ENCODE measurements around the gene ABHD2. TPM values are rescaled to one million over a fixed set of nuclear protein-coding genes. Genes with fewer than 3 reads are reported as not detected.
A peak's percentile ranks its signal among the peaks of the same experiment; 100 is the strongest.

ABHD2 gene
- total RNA-seq, 4 donors from 2014 or later: 49.8 to 82.3 (median 72.1) TPM

DNA sequence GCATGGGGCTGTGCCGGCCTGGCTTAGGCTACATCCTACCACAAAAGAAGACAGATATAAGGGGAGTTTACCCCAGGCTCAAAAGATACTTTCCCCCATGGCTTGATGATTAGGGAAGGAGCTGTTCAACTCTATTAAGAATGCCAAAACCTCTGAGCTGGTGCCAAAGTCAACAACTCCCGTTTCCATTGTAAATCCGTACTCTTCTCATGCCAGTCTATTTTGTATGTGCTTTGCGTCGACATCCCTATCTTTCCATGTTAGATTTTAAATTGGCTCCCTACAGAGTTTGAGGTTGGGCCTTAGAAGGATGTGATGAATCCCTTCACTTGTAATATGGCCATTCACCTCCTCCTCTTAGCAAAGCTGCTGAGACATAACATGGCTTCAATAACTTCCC, 86.2 kb downstream of the ABHD2 start:
- H3K4me1 ChIP-seq: peaks cover 11 to 41% (median 28%) of the 10 kb centered on the region in 4 donors
- intact Hi-C loops (cut with DNase I): loop anchor here (5.0 kb wide), 1 partner anchor 42 kb away; no protein-coding TSS in a partner anchor
- H3K27me3 ChIP-seq: no peaks in the 10 kb centered on the region
- H3K4me3 ChIP-seq: no peak overlapping the region
- peak overlapping the region in 1 of 4 donors; percentile 17 for H3K27ac ChIP-seq (replicated peaks in 1 of 4)
- TF ChIP-seq EP300 (IDR thresholded peaks at IDR 0.05) (no peak), POLR2AphosphoS5 (IDR thresholded peaks at IDR 0.05) (no peak), POLR2A (IDR thresholded peaks at IDR 0.05; ENCODE audit: low read depth) (no peak), CTCF (IDR thresholded peaks at IDR 0.05) (no peak)
- H3K36me3 ChIP-seq: peaks cover 12 to 48% (median 40%) of the 10 kb centered on the region in 4 donors
- 62% methylated on average over 5 of the region's 5 CpGs for WGBS
- DNase-seq (ENCODE audit: extremely low spot score): no peak
- no peaks in the 10 kb centered on the region for H3K9me3 ChIP-seq

DNA sequence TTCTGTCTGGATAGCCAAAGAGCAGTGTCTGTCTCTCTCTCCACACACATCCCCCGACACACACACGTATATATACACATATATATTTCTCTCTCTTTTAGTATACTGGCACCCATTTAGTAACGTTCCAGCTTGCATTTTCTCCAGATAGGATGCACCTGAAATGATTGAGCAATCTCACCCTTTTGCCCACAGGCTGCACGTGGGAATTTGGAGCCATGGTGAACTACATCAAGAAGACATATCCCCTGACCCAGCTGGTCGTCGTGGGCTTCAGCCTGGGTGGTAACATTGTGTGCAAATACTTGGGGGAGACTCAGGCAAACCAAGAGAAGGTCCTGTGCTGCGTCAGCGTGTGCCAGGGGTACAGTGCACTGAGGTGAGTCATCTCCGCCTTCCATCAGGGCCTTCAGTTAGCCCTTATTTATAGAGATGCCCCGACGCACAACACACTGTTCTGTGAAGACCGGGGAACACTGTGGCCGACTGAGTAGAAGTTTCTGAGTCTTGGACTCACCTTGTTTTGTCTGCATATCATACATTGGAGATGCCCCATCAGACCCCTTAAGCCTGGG, 87.4 kb downstream of the ABHD2 start:
- no peak for DNase-seq (ENCODE audit: extremely low spot score)
- no peaks in the 10 kb centered on the region for H3K27me3 ChIP-seq
- WGBS: 85% methylated on average over 13 of the region's 13 CpGs
- H3K9me3 ChIP-seq: no peaks in the 10 kb centered on the region
- peaks cover 12 to 61% (median 47%) of the 10 kb centered on the region in 4 donors for H3K36me3 ChIP-seq
- peaks cover 11 to 50% (median 28%) of the 10 kb centered on the region in 4 donors for H3K4me1 ChIP-seq
- TF ChIP-seq POLR2AphosphoS5 (IDR thresholded peaks at IDR 0.05): no peak
- TF ChIP-seq CTCF (IDR thresholded peaks at IDR 0.05): no peak
- TF ChIP-seq POLR2A (IDR thresholded peaks at IDR 0.05; ENCODE audit: low read depth): no peak
- no peak for TF ChIP-seq EP300 (IDR thresholded peaks at IDR 0.05)
- no peak overlapping the region for H3K27ac ChIP-seq (replicated peaks in 1 of 4)
- no peak overlapping the region for H3K4me3 ChIP-seq
- intact Hi-C loops (cut with DNase I): loop anchor here (2.0 to 5.0 kb wide), 2 partner anchors 119 to 273 kb away; no protein-coding TSS in a partner anchor

DNA sequence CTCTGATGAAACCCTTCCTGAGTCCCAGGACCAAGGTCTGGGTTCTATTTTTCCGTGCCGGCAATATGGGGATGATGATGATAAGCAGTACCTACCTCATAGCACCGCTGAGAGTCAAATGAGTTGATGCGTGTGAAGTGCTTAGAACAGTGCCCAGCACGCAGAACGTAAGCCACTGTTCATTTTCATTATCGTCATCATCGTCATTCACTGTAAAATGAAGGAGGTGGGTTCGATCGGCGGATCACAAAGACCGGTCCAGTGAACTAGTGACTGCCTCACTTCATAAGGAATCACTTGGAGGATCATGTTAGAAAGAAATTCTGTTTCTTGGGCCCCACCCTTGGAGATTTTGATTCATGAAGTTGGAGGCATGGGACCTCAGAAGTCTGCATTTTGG, 88.9 kb downstream of the ABHD2 start:
- Histone ChIP-seq H3K27ac (replicated peaks in 1 of 4) (peak overlapping the region in 1 of 4 donors; percentile 22), H3K27me3 (no peaks in the 10 kb centered on the region), H3K4me3 (no peak overlapping the region), H3K36me3 (peaks cover 12 to 68% (median 52%) of the 10 kb centered on the region in 4 donors), H3K4me1 (peaks cover 11 to 50% (median 28%) of the 10 kb centered on the region in 4 donors), H3K9me3 (no peaks in the 10 kb centered on the region)
- no peak for TF ChIP-seq CTCF (IDR thresholded peaks at IDR 0.05)
- no peak for TF ChIP-seq EP300 (IDR thresholded peaks at IDR 0.05)
- TF ChIP-seq POLR2AphosphoS5 (IDR thresholded peaks at IDR 0.05): no peak
- TF ChIP-seq POLR2A (IDR thresholded peaks at IDR 0.05; ENCODE audit: low read depth): no peak
- DNase-seq (ENCODE audit: extremely low spot score): no peak
- intact Hi-C loops (cut with DNase I): loop anchor here (2.0 to 5.0 kb wide), 2 partner anchors 120 to 275 kb away; no protein-coding TSS in a partner anchor
- 94% methylated on average over 12 of the region's 12 CpGs for WGBS

DNA sequence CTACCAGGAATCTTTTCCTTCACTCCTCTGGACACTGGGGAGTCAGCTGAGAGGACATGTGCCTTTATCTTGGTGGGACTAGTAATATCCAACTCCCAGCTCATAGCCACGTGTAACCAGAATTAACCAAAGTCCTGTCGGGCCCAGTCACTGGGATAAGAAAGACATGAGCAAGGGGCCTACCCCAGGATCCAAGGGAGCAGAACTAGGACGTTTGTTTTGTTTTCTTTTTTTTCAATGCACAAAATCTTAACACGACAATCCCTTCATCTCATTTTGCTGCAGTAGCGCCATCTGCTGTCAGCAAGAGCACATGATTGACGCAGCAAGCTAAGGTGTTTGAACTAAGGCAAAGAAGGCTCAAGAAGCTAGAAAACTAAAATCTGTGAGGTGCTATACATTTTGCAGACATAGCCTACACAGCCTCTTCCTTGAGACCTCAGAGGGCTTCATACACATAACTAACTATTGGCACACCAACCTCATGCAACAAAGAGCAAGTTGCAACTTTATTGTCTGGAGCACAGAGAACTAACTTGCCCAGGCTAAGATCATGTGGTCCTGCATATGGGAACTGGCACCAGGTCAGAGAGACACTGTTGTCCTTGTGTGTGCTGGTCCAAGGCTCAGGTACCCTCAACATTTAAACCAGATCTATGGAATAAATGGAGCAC, 89.5 kb downstream of the ABHD2 start:
- Histone ChIP-seq H3K4me1 (peaks cover 11 to 48% (median 27%) of the 10 kb centered on the region in 4 donors), H3K27me3 (no peaks in the 10 kb centered on the region), H3K36me3 (peaks cover 12 to 72% (median 55%) of the 10 kb centered on the region in 4 donors), H3K9me3 (no peaks in the 10 kb centered on the region), H3K4me3 (no peak overlapping the region), H3K27ac (replicated peaks in 1 of 4) (peak overlapping the region in 2 of 4 donors; percentile 5 to 22)
- intact Hi-C loops (cut with DNase I): loop anchor here (2.0 to 5.0 kb wide), 2 partner anchors 121 to 275 kb away; no protein-coding TSS in a partner anchor
- peak in 1 of 2 donors; percentile 14 for TF ChIP-seq POLR2AphosphoS5 (IDR thresholded peaks at IDR 0.05)
- peak; percentile 78 to 88 (median 79) for TF ChIP-seq CTCF (IDR thresholded peaks at IDR 0.05)
- no peak for TF ChIP-seq POLR2A (IDR thresholded peaks at IDR 0.05; ENCODE audit: low read depth)
- TF ChIP-seq EP300 (IDR thresholded peaks at IDR 0.05): no peak
- DNase-seq (ENCODE audit: extremely low spot score): no peak
- WGBS: 9% methylated on average over 6 of the region's 6 CpGs

Measured in esophagus muscularis mucosa (tissue), 4 donors.